Breast epithelium (tissue), 4 donors: ENCODE data around the gene TMEM147. TPM values are rescaled to one million over a fixed set of nuclear protein-coding genes. Genes with fewer than 3 reads are reported as not detected.

Experiments
- DNase-seq, 2 donors: peaks; one replicate each; pipeline ENCODE4 v3.0.0-alpha.2; 2019; ENCODE audit warnings: low spot score in 2 of 2
- H3K27ac ChIP-seq, 2 donors: fragments of 200-600 bp; sonication (generic) in 1 of 2; one replicate each; pipeline ENCODE4 v1.5.1; 2016 to 2019; ENCODE audit warnings: mild to moderate bottlenecking in 1 of 2
- H3K27me3 ChIP-seq, 2 donors: fragments of 200-600 bp; sonication (generic) in 1 of 2; one replicate each; pipeline versions ENCODE4 v1.5.1 to v1.6.0; 2017 to 2019; ENCODE audit warnings: control low read depth in 1 of 2, mild to moderate bottlenecking in 1 of 2
- H3K36me3 ChIP-seq: fragments of 200-600 bp; one replicate; pipeline ENCODE4 v1.5.1; 2019
- H3K4me1 ChIP-seq, 2 donors: fragments of 200-600 bp; sonication (generic); one replicate each; pipeline ENCODE4 v1.5.1; 2016 to 2019; ENCODE audit warnings: control low read depth in 1 of 2
- H3K4me3 ChIP-seq, 3 donors: fragments of 200-600 bp; sonication (generic); 1 replicate in 2 of 3; 2 replicates in 1 of 3; pipeline ENCODE4 v1.5.1; 2016 to 2019; ENCODE audit warnings: mild to moderate bottlenecking in 3 of 3, moderate library complexity in 2 of 3
- H3K9me3 ChIP-seq, 2 donors: fragments of 200-600 bp; sonication (generic) in 1 of 2; one replicate each; pipeline ENCODE4 v1.5.1; 2016 to 2019; ENCODE audit warnings: control low read depth in 1 of 2
- POLR2A ChIP-seq: fragments of 450-650 bp; IDR thresholded peaks from one replicate; pipeline ENCODE4 v1.6.1; 2016; ENCODE audit warnings: antibody characterized with exemption, mild to moderate bottlenecking, moderate library complexity
- POLR2AphosphoS5 ChIP-seq, 3 donors: sonication (generic); formaldehyde crosslinking; IDR thresholded peaks; one replicate each; pipeline ENCODE4 v1.6.1; 2017; ENCODE audit warnings: antibody characterized with exemption in 3 of 3
- intact Hi-C: fragments of 100-400 bp; cut with DNase I; formaldehyde crosslinking; loops from one replicate; pipeline ENCODE4 v1.15.1; 2023; ENCODE audit warnings: low total_unique reads
- total RNA-seq, 3 donors: library from RNA; depleted of rRNA; stranded (reverse); fragments of >200 nt; gene quantifications; one replicate each; pipeline ENCODE4 v1.1.0, GENCODE V29; 2016
- TF ChIP-seq, protein P1 (sequence below), 3 donors: fragments of 450-650 bp; IDR thresholded peaks; one replicate each; pipeline ENCODE4 v1.5.1; 2016 to 2017; ENCODE audit warnings: antibody characterized with exemption in 3 of 3, mild to moderate bottlenecking in 3 of 3, moderate library complexity in 3 of 3

Gene TMEM147
- total RNA-seq, 3 donors from 2014 or later = 67.4 to 91.8 (median 91.8) TPM

- H3K27ac ChIP-seq = no peak overlapping the region
- H3K27me3 ChIP-seq = peaks cover 0 to 44% of the 10 kb centered on the region in 2 donors
- H3K9me3 ChIP-seq = no peaks in the 10 kb centered on the region
- DNase-seq = no peak
- intact Hi-C loops = no loop called here
- no peak overlapping the region for H3K4me3 ChIP-seq
- TF ChIP-seq, protein P1, sequence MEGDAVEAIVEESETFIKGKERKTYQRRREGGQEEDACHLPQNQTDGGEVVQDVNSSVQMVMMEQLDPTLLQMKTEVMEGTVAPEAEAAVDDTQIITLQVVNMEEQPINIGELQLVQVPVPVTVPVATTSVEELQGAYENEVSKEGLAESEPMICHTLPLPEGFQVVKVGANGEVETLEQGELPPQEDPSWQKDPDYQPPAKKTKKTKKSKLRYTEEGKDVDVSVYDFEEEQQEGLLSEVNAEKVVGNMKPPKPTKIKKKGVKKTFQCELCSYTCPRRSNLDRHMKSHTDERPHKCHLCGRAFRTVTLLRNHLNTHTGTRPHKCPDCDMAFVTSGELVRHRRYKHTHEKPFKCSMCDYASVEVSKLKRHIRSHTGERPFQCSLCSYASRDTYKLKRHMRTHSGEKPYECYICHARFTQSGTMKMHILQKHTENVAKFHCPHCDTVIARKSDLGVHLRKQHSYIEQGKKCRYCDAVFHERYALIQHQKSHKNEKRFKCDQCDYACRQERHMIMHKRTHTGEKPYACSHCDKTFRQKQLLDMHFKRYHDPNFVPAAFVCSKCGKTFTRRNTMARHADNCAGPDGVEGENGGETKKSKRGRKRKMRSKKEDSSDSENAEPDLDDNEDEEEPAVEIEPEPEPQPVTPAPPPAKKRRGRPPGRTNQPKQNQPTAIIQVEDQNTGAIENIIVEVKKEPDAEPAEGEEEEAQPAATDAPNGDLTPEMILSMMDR (IDR thresholded peaks at IDR 0.05) = no peak
- TF ChIP-seq POLR2AphosphoS5 (IDR thresholded peaks at IDR 0.05) (no peak), POLR2A (no peak)
- no peaks in the 10 kb centered on the region for H3K36me3 ChIP-seq
- H3K4me1 ChIP-seq = no peaks in the 10 kb centered on the region
Observed at GRCh38 chr19:35562776-35563175, 17.4 kb downstream of the TMEM147 start.

DNA sequence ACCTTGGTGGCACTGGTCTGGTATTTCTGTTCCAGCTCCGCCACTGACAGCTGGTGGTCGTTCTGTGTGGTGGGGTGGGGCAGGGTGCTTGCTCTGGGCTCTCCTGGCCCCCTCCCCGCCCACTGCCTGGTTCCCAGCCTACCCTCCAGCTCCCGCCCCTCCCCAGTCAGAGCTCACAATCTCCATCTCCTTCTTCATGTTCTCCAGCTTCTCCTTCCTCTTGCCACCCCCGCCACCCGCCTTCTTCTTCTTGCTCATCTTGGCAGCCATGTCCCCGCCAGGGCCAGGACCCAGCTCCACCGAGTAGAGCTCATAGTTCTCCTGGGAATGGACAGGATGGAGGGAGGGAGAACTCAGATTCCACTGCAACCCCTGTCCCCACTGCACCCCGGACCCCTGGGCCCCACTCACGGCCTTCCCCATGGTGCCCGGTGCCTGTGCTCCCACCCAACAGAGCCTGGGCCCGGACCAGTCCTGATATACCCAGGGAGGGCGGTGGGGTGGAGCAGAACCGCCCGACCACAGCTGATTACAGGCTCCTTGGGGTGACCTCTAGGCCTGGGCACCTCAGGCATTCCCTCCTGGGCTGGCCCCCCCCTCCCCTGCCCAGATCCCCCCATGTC lies 17.9 kb downstream of the TMEM147 start, which contains the start of gene ATP4A:
Gene ATP4A (minus strand): TSS at position 452 of the 623 bp plus-strand sequence. CDS start 29 bp downstream, at position 423.
- Histone ChIP-seq H3K4me3 (no peak within 1 kb of the TSS), H3K27me3 (peaks cover 0 to 41% of the 10 kb centered on the region in 2 donors), H3K36me3 (no peaks in the 10 kb centered on the region), H3K27ac (no peak within 1 kb of the TSS), H3K9me3 (no peaks in the 10 kb centered on the region), H3K4me1 (no peaks in the 10 kb centered on the region)
- TF ChIP-seq, protein P1 (IDR thresholded peaks at IDR 0.05) = no peak
- TF ChIP-seq POLR2AphosphoS5 (IDR thresholded peaks at IDR 0.05) = no peak
- intact Hi-C loops = no loop called here
- DNase-seq = no peak

DNA sequence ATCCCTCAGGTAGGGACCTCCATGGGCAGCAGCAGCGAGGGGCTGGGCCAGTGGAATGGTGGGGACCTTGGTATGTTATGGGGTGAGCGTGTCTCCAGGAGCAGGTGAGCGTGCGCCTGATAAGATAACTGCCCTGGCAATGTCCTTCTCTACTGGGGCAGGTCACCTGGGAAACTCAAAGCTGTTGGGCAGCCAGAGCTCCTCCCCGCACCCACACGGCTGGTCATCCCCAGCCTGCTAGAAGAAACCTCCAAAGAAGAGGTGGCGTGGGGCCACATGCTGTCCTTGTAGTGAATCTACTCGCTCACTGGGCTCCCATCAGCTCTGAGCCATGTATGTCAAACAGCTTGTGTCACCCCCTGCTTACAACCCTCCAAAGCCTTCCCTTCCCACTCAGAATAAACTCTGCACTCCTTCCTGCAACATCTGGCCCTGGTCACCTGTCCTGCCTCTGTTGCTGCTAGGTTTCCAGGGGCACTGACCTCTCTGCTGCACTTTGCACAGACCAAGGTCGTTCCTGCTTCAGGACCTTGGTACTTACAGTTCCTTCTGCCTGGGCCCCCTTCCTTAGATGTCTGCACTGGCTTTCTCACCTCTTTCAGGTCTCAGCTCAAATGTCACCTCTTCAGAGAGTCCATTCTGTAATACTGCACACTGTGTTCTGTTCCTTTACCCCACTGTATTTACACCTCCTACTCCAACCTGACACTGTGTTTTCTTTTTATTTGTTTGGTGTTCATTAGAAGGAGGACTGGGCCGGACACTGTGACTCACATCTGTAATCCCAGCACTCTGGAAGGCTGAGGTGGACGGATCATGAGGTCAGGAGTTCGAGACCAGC lies 19.8 kb downstream of the TMEM147 start:
- H3K36me3 ChIP-seq = no peaks in the 10 kb centered on the region
- intact Hi-C loops = no loop called here
- H3K27ac ChIP-seq = no peak overlapping the region
- H3K27me3 ChIP-seq = peaks cover 0 to 21% of the 10 kb centered on the region in 2 donors
- DNase-seq = no peak
- H3K4me1 ChIP-seq = no peaks in the 10 kb centered on the region
- TF ChIP-seq POLR2AphosphoS5 (IDR thresholded peaks at IDR 0.05) = no peak
- TF ChIP-seq POLR2A = no peak
- TF ChIP-seq, protein P1 (IDR thresholded peaks at IDR 0.05) = no peak
- H3K9me3 ChIP-seq = no peaks in the 10 kb centered on the region
- no peak overlapping the region for H3K4me3 ChIP-seq

DNA sequence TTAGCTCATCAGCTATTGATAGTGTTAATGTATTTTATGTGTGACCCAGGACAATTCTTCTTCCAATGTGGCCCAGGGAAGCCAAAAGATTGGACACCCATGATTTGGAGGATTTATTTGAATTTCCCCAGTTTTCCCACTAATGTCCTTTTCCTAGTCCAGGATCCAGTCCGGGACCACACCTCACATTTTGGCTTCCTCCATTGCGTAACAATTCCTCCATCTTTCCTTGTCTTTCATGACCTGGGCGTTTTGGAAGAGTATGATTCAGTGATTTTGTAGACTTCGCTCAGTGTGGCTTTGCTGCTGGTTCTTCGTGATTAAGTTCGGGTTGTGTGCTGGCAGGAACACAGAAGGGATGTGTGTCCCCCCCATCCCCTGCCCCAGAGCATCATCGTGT lies 21.3 kb downstream of the TMEM147 start:
- no peaks in the 10 kb centered on the region for H3K4me1 ChIP-seq
- intact Hi-C loops = no loop called here
- no peak overlapping the region for H3K27ac ChIP-seq
- DNase-seq = no peak
- no peak overlapping the region for H3K4me3 ChIP-seq
- H3K27me3 ChIP-seq = peaks cover 0 to 9% of the 10 kb centered on the region in 2 donors
- TF ChIP-seq, protein P1 (IDR thresholded peaks at IDR 0.05) = no peak
- TF ChIP-seq POLR2A (no peak), POLR2AphosphoS5 (IDR thresholded peaks at IDR 0.05) (no peak)
- no peaks in the 10 kb centered on the region for H3K36me3 ChIP-seq
- no peaks in the 10 kb centered on the region for H3K9me3 ChIP-seq

GRCh38 chr19:35569281-35569781 lies 23.9 kb downstream of the TMEM147 start:
- Histone ChIP-seq H3K4me3 (no peak overlapping the region), H3K27ac (no peak overlapping the region), H3K36me3 (no peaks in the 10 kb centered on the region), H3K9me3 (no peaks in the 10 kb centered on the region), H3K4me1 (no peaks in the 10 kb centered on the region), H3K27me3 (peaks cover 0 to 3% of the 10 kb centered on the region in 2 donors)
- DNase-seq = no peak
- TF ChIP-seq, protein P1 (IDR thresholded peaks at IDR 0.05) = no peak
- TF ChIP-seq POLR2A (no peak), POLR2AphosphoS5 (IDR thresholded peaks at IDR 0.05) (no peak)
- intact Hi-C loops = no loop called here
